ENCODE results near the gene PGAP2.

PGAP2 gene

DNA sequence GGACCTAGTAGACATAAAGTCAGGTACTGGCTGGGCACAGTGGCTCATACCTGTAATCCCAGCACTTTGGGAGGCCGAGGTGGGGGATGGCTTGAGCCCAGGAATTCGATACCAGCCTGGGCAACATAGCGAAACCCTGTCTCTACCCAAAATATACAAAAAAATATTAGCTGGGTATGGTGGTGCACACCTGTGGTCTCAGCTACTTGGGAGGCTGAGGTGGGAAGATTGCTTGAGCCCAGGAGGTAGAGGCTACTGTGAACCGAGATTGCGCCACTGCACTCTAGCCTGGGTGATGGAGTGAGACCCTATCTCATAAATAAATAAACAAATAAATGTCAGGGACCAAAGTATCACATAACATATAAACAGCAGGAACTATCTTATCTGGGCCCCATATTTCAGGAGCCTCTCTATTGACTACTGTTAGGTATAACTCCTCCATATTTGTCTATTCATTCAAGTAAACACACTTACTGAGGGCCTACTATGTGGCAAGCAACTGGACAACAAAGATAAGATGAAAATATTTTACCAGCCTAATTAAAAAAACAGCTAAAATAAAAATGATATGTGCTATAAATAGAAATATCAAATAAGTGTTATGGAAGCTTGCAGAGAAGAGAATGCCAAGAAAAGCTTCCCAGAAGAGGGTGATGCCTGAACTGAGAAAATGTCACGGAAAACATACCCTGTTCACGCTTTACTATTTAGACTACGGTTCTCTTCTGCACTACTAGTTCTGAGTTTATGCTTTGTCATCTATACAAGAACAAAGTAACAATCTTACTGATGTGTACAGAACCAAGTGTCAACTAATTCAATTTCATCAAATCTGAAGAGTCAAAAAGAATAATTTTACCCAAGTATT is 13.0 kb upstream of the PGAP2 start:
- Histone ChIP-seq H3K27me3 (ENCODE audit: insufficient read depth, low read length) (no peaks in the 10 kb centered on the region), H3K4me3 (ENCODE audit: low read length) (peak overlapping the region; percentile 88), H3K9ac (ENCODE audit: low read depth, low read length) (no peak overlapping the region), H3K36me3 (ENCODE audit: insufficient read depth, low read length) (peaks cover 52% of the 10 kb centered on the region), H3K4me1 (ENCODE audit: insufficient read depth, low read length) (peaks cover 10% of the 10 kb centered on the region), H3K9me3 (ENCODE audit: insufficient read depth, low read depth, low read length) (no peaks in the 10 kb centered on the region), H3K27ac (ENCODE audit: low read depth, low read length) (no peak overlapping the region)
- 95% methylated on average over 6 of the region's 8 CpGs for WGBS

DNA sequence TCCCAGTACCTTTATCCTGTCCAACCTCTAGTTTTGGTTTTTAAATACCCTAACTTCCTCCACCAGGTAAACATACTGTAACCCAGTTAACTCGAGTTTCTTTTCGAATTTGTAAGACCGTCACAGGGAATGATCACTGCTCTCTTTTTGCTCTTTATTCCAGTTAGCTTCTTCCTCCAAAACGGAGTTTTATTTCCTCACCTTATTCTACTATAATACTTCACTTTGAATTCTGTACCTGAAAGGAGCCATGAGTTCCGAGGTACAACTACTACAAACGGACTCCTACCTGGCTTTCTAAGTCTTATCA is 12.4 kb upstream of the PGAP2 start:
- H3K27ac ChIP-seq (ENCODE audit: low read depth, low read length), result no peak overlapping the region
- H3K4me1 ChIP-seq (ENCODE audit: insufficient read depth, low read length), result peaks cover 10% of the 10 kb centered on the region
- peak overlapping the region; percentile 88 for H3K4me3 ChIP-seq (ENCODE audit: low read length)
- H3K36me3 ChIP-seq (ENCODE audit: insufficient read depth, low read length), result peaks cover 47% of the 10 kb centered on the region
- 72% methylated on average over 6 of the region's 6 CpGs for WGBS
- peak overlapping the region; percentile 91; the same call in 1 of the 2 replicates for H3K9ac ChIP-seq (ENCODE audit: low read depth, low read length)
- H3K27me3 ChIP-seq (ENCODE audit: insufficient read depth, low read length), result no peaks in the 10 kb centered on the region
- no peaks in the 10 kb centered on the region for H3K9me3 ChIP-seq (ENCODE audit: insufficient read depth, low read depth, low read length)

DNA sequence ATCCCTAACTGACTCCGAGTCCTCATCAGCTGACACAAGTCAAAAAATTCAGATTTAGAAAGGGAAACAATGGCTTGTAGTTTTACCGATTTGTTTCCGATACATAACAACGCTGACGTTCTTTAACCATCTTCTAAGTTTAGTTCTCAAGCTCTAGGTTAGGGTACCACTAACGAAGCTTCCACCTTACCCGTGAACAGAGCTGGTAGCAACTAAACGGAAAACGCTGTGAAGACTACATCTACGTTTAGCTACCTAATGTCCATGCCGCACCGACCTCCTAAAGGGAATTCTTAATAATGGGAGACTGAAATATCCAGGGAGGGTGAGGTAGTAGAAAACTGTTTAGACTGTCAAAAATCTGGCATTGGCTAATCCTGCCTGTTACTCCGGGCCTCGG is 12.0 kb upstream of the PGAP2 start:
- Histone ChIP-seq H3K27me3 (ENCODE audit: insufficient read depth, low read length) (no peaks in the 10 kb centered on the region), H3K9me3 (ENCODE audit: insufficient read depth, low read depth, low read length) (no peaks in the 10 kb centered on the region), H3K9ac (ENCODE audit: low read depth, low read length) (peak overlapping the region; percentile 91), H3K4me1 (ENCODE audit: insufficient read depth, low read length) (peaks cover 10% of the 10 kb centered on the region), H3K36me3 (ENCODE audit: insufficient read depth, low read length) (peaks cover 44% of the 10 kb centered on the region), H3K27ac (ENCODE audit: low read depth, low read length) (no peak overlapping the region), H3K4me3 (ENCODE audit: low read length) (peak overlapping the region; percentile 88)
- WGBS, result 30% methylated on average over 13 of the region's 14 CpGs

DNA sequence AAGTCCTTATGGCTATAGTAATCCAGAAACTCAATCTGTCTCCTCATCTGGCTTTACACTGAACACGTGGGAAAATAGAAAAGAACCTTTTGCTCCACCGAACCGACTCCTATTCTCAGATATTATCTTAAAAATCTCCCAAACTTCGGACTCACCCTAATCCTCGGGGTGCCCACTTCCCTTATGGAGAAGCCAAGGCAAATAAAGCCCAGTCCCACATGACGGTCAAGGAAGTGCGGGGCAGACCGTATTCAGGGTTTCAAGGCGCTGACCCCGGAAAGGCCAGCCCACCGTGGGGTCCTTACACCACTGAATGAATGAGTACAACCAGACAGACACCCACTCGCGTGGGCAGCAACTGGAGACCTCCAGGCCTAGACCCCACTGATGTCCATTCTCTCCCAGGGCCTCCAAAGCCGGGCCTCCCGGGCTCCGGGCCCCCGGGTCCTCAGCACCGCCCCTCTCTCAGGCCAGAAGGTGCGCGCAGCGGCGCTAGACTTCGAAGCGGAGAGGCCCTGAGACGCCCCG is 11.5 kb upstream of the PGAP2 start:
- Histone ChIP-seq H3K4me3 (ENCODE audit: low read length) (peak overlapping the region; percentile 88), H3K9ac (ENCODE audit: low read depth, low read length) (peak overlapping the region; percentile 91), H3K27me3 (ENCODE audit: insufficient read depth, low read length) (no peaks in the 10 kb centered on the region), H3K36me3 (ENCODE audit: insufficient read depth, low read length) (peaks cover 39% of the 10 kb centered on the region), H3K4me1 (ENCODE audit: insufficient read depth, low read length) (peaks cover 10% of the 10 kb centered on the region), H3K27ac (ENCODE audit: low read depth, low read length) (peak overlapping the region; percentile 92), H3K9me3 (ENCODE audit: insufficient read depth, low read depth, low read length) (no peaks in the 10 kb centered on the region)
- WGBS, result under 1% methylated on average over 25 of the region's 26 CpGs

DNA sequence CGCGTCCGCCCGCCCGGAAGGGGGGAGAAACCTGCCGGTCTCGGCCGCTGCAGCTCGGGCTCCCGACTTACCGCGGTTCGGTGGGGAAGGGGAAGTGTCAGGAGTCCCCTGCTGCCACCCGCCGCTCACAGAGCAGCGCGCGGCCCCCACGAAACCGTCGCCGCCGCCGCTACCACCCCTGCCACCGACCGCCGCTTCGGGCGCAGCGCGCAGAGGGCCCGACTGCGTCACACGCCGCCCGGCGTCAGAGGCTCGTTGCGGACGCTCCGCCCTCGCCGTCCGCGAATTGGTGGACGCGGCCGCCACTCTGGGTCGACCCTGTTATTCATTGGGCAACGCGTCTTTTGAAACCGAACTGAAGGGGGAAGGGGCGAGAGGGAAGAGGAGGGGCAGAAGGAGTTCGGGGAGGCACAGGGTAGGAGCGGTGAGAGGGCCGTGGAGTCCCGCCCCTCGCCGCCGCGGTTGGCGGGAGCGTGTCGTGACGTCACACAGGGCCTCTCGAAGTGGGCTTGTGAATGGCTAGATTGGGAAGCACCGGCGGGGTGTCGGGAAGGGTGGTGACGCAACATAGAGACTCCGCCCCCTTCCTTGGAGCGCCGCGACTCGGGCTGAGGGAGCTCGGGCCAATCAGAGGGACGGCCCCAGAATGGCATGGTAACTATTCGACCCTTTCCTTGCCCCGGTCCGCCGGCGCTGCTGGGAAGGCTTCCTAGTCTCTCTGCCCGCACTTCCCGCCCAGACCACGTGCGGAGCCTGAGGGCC is 10.8 kb upstream of the PGAP2 start, which contains the start of gene NUP98:
TSS of gene NUP98 (minus strand) at position 226 of the 762 bp plus-strand sequence. CDS start 15,437 bp downstream, outside the sequence.
- Histone ChIP-seq H3K9ac (ENCODE audit: low read depth, low read length) (peak within 1 kb of the TSS; percentile 91), H3K9me3 (ENCODE audit: insufficient read depth, low read depth, low read length) (no peaks in the 10 kb centered on the region), H3K36me3 (ENCODE audit: insufficient read depth, low read length) (peaks cover 33% of the 10 kb centered on the region), H3K4me1 (ENCODE audit: insufficient read depth, low read length) (peaks cover 10% of the 10 kb centered on the region), H3K27ac (ENCODE audit: low read depth, low read length) (peak within 1 kb of the TSS; percentile 92), H3K27me3 (ENCODE audit: insufficient read depth, low read length) (no peaks in the 10 kb centered on the region), H3K4me3 (ENCODE audit: low read length) (peak within 1 kb of the TSS; percentile 88)
- under 1% methylated on average over 86 of the region's 86 CpGs for whole genome bisulfite sequencing

DNA sequence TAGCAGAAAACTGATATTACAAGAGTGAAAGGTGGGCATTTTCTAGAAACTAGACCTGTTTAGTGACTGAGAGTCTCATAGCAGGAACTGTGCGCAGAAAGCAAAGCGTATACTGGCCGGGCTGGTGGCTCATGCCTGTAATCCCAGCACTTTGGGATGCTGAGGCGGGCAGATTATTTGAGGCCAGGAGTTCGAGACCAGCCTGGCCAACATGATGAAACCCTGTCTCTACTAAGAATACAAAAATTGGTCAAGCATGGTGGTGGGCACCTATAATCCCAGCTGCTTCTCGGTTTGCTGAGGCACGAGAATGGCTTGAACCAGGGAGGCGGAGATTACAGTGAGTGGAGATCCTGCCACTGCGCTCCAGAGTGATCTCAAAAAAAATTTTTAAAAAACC is 9.2 kb upstream of the PGAP2 start:
- Histone ChIP-seq H3K4me3 (ENCODE audit: low read length) (no peak overlapping the region), H3K36me3 (ENCODE audit: insufficient read depth, low read length) (peaks cover 16% of the 10 kb centered on the region), H3K9me3 (ENCODE audit: insufficient read depth, low read depth, low read length) (no peaks in the 10 kb centered on the region), H3K4me1 (ENCODE audit: insufficient read depth, low read length) (peaks cover 10% of the 10 kb centered on the region), H3K27ac (ENCODE audit: low read depth, low read length) (no peak overlapping the region), H3K9ac (ENCODE audit: low read depth, low read length) (no peak overlapping the region), H3K27me3 (ENCODE audit: insufficient read depth, low read length) (no peaks in the 10 kb centered on the region)
- 94% methylated on average over 9 of the region's 9 CpGs for WGBS

DNA sequence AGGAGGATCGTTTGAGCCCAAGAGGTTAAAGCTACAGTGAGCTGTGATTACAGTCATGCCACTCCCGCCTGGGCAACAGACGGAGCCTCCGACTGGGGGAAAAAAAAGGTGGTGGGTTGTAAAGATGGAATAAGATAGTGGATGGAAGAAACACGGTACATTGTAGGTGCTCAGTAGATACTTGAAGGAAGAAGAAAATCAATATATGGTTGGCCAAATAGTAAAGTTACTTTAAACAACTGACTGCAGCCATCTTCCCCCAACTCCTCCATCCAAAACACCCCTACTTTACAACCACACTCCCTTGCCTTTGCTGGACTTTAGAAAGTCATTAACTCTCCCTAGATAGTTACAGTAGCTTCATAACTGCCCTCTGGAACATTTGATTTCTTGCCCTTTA is 8.5 kb upstream of the PGAP2 start:
- Histone ChIP-seq H3K27ac (ENCODE audit: low read depth, low read length) (no peak overlapping the region), H3K9ac (ENCODE audit: low read depth, low read length) (no peak overlapping the region), H3K4me1 (ENCODE audit: insufficient read depth, low read length) (peaks cover 10% of the 10 kb centered on the region), H3K9me3 (ENCODE audit: insufficient read depth, low read depth, low read length) (no peaks in the 10 kb centered on the region), H3K27me3 (ENCODE audit: insufficient read depth, low read length) (no peaks in the 10 kb centered on the region), H3K36me3 (ENCODE audit: insufficient read depth, low read length) (peaks cover 10% of the 10 kb centered on the region), H3K4me3 (ENCODE audit: low read length) (no peak overlapping the region)
- 91% methylated on average over 5 of the region's 5 CpGs for WGBS

DNA sequence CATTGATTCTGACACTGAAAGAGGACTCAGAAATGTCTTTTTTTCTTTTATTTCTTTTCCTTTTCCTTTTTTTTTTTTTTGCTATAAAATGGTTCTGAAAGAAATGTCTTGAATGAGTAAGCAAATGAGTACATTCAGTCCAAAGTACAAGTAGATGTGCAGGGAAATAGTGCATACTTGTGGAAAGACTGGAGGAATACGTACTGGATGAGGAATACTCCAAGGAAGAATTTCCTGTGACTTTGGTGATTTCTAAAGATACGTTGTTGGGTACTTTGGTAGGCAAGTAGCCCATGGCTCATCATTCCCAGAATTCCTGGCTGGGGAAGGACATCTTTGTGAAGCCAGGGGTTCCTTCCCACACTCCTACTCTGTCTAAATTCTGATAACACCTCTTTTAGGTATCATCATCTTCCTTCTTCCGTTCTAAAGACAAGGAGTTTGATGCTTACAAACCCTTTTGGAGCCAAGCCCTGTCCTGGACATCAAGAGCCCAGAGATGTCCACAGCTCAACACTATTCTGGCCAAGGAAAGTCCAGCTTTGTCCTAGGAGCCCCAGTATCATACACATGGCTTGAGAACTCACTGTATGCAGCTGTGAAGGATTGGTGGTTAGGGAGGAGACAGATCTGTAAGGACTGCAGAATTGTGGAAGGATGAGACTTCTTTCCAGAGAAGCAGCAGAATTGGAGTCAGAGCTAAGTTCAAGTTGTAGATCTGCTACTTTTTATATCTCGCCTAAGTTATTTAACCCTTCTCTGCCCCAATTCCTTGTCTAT is 6.2 kb upstream of the PGAP2 start:
- Histone ChIP-seq H3K4me3 (ENCODE audit: low read length) (no peak overlapping the region), H3K9me3 (ENCODE audit: insufficient read depth, low read depth, low read length) (no peaks in the 10 kb centered on the region), H3K27ac (ENCODE audit: low read depth, low read length) (no peak overlapping the region)

DNA sequence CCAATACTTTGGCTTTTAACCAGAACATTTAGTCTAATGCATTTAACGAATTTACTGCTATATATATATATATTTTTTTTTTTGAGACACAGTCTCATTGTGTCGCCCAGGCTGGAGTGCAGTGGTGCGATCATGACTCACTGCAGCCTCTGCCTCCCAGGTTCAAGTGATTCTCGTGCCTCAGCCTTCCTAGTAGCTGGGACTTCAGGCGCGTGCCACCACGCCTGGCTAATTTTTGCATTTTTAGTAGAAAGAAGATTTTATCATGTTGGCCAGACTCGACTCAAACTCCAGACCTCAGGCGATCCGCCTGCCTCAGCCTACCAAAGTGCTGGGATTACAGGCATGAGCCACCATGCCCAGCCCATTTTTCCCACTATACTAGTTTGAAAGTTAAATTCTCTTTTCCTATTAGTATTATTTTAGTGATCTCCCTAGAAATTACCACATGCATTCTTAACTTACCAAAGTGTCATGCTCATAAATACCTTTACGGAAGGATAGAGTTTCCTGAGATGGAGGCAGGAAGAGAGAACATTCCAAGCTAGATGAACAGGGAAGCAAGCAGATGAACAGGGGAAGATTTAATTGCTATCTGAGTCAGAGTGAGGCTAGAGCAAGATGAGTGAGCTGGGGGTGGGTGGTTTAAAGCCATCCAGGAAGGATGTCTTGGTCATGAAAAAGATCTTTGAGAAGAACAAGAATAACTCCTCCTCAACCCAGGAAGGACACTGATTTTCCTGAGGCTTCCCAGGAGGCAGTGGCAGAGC is 4.4 kb upstream of the PGAP2 start:
- WGBS, result 74% methylated on average over 10 of the region's 11 CpGs
- no peaks in the 10 kb centered on the region for H3K27me3 ChIP-seq (ENCODE audit: insufficient read depth, low read length)
- H3K27ac ChIP-seq (ENCODE audit: low read depth, low read length), result no peak overlapping the region
- no peaks in the 10 kb centered on the region for H3K36me3 ChIP-seq (ENCODE audit: insufficient read depth, low read length)
- no peak overlapping the region for H3K4me3 ChIP-seq (ENCODE audit: low read length)
- no peak overlapping the region for H3K9ac ChIP-seq (ENCODE audit: low read depth, low read length)
- no peaks in the 10 kb centered on the region for H3K9me3 ChIP-seq (ENCODE audit: insufficient read depth, low read depth, low read length)
- no peaks in the 10 kb centered on the region for H3K4me1 ChIP-seq (ENCODE audit: insufficient read depth, low read length)

More for the DNA sequence above, 6.2 kb upstream of the PGAP2 start:
- Histone ChIP-seq H3K27me3 (ENCODE audit: insufficient read depth, low read length) (no peaks in the 10 kb centered on the region), H3K9ac (ENCODE audit: low read depth, low read length) (no peak overlapping the region), H3K4me1 (ENCODE audit: insufficient read depth, low read length) (no peaks in the 10 kb centered on the region), H3K36me3 (ENCODE audit: insufficient read depth, low read length) (no peaks in the 10 kb centered on the region)
- 92% methylated on average over 3 of the region's 4 CpGs for WGBS

DNA sequence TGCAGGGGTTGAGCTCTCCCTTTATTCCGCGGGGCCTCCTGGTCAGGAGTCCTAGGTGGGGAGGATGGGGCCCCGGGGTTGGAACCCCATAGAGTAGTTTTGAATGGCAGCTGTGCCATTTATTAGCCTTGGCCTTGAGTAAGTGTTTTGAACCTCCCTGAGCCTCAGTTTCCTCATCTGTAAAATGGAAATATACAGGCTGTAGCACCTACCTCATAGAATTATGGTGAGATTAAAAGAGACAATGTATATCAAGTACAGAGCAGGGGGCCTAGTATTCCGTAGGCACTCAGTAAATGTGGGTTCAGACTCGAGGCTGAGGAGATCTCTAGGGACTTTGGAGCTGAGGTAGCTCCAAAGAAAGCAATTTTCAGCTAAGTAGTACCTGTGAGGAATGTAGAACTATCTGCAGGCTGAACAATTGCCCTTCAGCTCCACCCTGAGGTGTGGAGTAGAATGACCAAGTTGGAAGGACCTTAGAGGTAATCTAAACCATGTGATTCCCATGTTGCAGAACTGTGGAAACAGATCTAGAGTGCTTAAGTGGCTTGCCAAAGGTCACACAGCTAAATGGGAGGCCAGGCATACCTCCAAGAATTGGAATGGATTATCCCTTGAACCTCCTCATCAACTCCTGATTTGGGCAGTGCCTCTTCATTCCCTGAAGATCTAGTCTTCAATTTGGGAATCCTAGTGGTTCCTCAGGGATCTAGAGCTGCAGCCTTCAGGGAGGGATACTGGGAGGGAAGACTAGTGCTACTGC is 682 bp downstream of the PGAP2 start:
- Histone ChIP-seq H3K9ac (ENCODE audit: low read depth, low read length) (peak overlapping the region; percentile 73), H3K4me1 (ENCODE audit: insufficient read depth, low read length) (0 out of 2 replicates have a peak, but pooled peaks cover 4% of the 10 kb centered on the region), H3K4me3 (ENCODE audit: low read length) (peak overlapping the region; percentile 79), H3K27me3 (ENCODE audit: insufficient read depth, low read length) (no peaks in the 10 kb centered on the region), H3K9me3 (ENCODE audit: insufficient read depth, low read depth, low read length) (no peaks in the 10 kb centered on the region), H3K27ac (ENCODE audit: low read depth, low read length) (no peak overlapping the region), H3K36me3 (ENCODE audit: insufficient read depth, low read length) (peaks cover 3% of the 10 kb centered on the region; the same call in 1 of the 2 replicates)
- WGBS, result 26% methylated on average over 3 of the region's 5 CpGs

Measured in HUES64 (cell line).